Activated CD4-positive, alpha-beta T cell treated with anti-CD3 and anti-CD28 coated beads, Interleukin-2, amount 10 ng/mL, durations not matched to agents 24 days and 14 days (primary cell): ENCODE data around the gene MGLL. TPM values are rescaled to one million over a fixed set of nuclear protein-coding genes. Genes with fewer than 3 reads are reported as not detected.

Experiments used
- DNase-seq: peaks from one replicate; pipeline ENCODE4 v3.0.0; 2022
- H3K27ac Mint-ChIP-seq: one replicate; pipeline ENCODE4 v1.8.0; 2022; ENCODE audit warnings: mild to moderate bottlenecking, mixed read lengths
- H3K27me3 Mint-ChIP-seq: one replicate; pipeline ENCODE4 v1.8.0; 2022; ENCODE audit warnings: mixed read lengths
- H3K36me3 Mint-ChIP-seq: one replicate; pipeline ENCODE4 v1.8.0; 2022; ENCODE audit warnings: low read depth, mild to moderate bottlenecking, mixed read lengths
- H3K4me1 Mint-ChIP-seq: one replicate; pipeline ENCODE4 v1.8.0; 2021; ENCODE audit warnings: mixed read lengths
- H3K4me3 Mint-ChIP-seq: one replicate; pipeline ENCODE4 v1.8.0; 2022; ENCODE audit warnings: mild to moderate bottlenecking, moderate library complexity, mixed read lengths
- H3K9me3 Mint-ChIP-seq: one replicate; pipeline ENCODE4 v1.8.0; 2021; ENCODE audit warnings: mixed read lengths
- intact Hi-C: fragments of 100-400 bp; cut with micrococcal nuclease; formaldehyde crosslinking; loops from one replicate; pipeline ENCODE4 v1.15.1; 2023
- total RNA-seq: library from RNA; stranded (reverse); gene quantifications from 2 replicates; pipeline ENCODE4 v1.2.3, GENCODE V29; 2022

Gene MGLL
- total RNA-seq, 1 donor from 2014 or later = 2.3 TPM

DNA sequence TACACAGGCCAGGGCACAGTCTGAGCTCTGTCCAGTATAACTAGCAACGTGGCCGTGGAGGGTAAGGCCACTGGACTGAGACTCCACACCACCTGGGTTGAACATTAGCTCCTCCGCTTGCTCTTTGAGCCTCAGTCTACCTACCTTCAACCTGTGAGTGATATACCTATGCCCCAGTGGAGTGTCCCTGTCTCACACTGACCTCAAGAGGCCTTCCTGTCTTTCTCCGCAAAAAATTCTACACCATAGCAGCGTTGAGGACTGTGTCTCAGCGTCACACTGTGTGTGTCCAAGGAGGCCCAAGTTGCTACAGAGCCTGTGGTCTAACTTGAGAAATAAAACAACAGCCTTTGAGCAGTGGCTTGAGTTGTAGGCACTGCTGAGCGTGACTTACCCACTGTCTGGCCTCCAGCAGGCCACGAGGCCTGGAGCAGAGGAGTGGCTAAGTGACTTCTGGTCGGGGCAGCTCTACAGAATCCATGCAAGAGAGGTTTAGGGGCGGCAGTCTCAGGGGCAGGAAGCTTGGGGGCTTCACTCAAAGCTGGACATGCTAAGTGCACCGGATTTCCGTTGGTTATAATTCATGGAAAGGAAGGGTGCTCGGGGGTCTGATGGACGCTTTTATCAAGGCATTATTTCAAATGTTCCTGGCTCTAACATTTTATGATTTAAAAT is 2.0 kb upstream of the MGLL start:
- Mint-ChIP-seq H3K4me3 (peak overlapping the region; percentile 12), H3K9me3 (peaks cover 13% of the 10 kb centered on the region), H3K27me3 (peaks cover 57% of the 10 kb centered on the region), H3K36me3 (no peaks in the 10 kb centered on the region), H3K27ac (no peak overlapping the region), H3K4me1 (peaks cover 12% of the 10 kb centered on the region)
- no peak for DNase-seq
- intact Hi-C loops = no loop called here

- Mint-ChIP-seq H3K27ac (no peak overlapping the region), H3K36me3 (no peaks in the 10 kb centered on the region), H3K27me3 (peaks cover 57% of the 10 kb centered on the region), H3K4me1 (peaks cover 12% of the 10 kb centered on the region), H3K4me3 (peak overlapping the region; percentile 32), H3K9me3 (peaks cover 8% of the 10 kb centered on the region)
- no peak for DNase-seq
- intact Hi-C loops = no loop called here
Observed at GRCh38 chr3:127823426-127823857, 1.1 kb upstream of the MGLL start.

DNA sequence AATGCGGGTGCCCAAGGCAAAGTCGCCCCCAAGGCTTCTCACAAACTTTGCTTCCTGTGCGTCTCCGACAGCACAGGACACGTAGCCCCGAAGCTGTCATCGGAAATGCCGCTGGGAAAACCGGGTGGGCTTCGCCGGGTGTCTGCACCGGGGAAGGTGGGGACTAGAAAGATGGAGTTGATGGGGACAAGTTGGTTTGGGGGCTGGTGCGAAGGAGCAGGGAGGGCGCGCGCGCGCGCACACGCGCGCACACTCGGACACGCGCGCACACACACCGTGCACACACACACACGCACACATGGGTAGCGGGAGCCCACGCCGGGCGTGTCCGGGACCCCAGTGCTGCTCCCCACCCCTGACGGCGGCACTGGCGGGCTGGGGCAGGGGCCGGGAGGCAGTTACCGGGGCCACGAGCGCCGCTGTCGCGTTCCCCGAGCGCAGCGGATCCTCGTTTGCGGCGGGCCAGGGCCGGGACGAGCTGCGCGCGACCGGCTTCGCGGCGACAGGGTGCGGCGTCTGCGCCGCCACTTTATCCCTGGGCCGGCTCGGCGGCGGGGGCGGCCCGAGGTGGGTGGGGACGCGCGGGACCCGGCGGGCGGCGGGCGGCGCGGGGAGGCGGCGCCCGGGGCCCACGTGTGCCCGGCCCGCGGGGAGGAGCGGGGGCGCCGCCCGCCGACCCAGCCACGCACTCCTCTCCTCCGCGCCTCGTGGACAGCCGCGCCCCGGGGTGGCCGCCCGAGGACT is 539 bp upstream of the MGLL start:
- Mint-ChIP-seq H3K36me3 (no peaks in the 10 kb centered on the region), H3K27me3 (peaks cover 55% of the 10 kb centered on the region), H3K4me3 (peak overlapping the region; percentile 88), H3K9me3 (peaks cover 8% of the 10 kb centered on the region), H3K27ac (peak overlapping the region; percentile 78), H3K4me1 (peaks cover 12% of the 10 kb centered on the region)
- intact Hi-C loops = no loop called here
- DNase-seq = peak; percentile 69

DNA sequence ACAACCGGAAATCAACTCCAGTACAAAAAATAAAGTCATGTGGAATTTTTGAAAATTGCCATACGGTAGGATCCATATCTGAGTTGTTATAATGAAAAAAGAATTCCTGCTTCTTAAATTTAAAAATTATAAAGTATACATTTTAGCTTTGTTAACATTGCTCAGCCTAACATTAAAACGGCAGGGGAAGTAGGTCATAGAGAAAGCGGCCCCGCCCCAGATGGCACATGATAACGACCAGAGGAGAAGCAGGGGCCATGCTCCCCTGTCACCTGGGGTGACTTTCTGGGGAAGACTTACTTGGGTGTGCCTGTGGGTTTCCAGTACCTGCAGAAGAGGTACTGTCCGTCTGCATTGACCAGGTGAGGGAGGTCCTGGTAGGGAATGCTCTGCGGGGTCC is 921 bp downstream of the MGLL start:
- peaks cover 12% of the 10 kb centered on the region for H3K4me1 Mint-ChIP-seq
- no peak overlapping the region for H3K27ac Mint-ChIP-seq
- H3K4me3 Mint-ChIP-seq = peak overlapping the region; percentile 28
- H3K9me3 Mint-ChIP-seq = peaks cover under 1% of the 10 kb centered on the region
- H3K27me3 Mint-ChIP-seq = peaks cover 50% of the 10 kb centered on the region
- intact Hi-C loops = no loop called here
- no peaks in the 10 kb centered on the region for H3K36me3 Mint-ChIP-seq
- DNase-seq = no peak

- no peaks in the 10 kb centered on the region for H3K36me3 Mint-ChIP-seq
- H3K27ac Mint-ChIP-seq = no peak overlapping the region
- H3K9me3 Mint-ChIP-seq = no peaks in the 10 kb centered on the region
- H3K27me3 Mint-ChIP-seq = peaks cover 49% of the 10 kb centered on the region
- peaks cover 12% of the 10 kb centered on the region for H3K4me1 Mint-ChIP-seq
- H3K4me3 Mint-ChIP-seq = no peak overlapping the region
- no peak for DNase-seq
- intact Hi-C loops = no loop called here
Observed at GRCh38 chr3:127820826-127821313, 1.4 kb downstream of the MGLL start.

DNA sequence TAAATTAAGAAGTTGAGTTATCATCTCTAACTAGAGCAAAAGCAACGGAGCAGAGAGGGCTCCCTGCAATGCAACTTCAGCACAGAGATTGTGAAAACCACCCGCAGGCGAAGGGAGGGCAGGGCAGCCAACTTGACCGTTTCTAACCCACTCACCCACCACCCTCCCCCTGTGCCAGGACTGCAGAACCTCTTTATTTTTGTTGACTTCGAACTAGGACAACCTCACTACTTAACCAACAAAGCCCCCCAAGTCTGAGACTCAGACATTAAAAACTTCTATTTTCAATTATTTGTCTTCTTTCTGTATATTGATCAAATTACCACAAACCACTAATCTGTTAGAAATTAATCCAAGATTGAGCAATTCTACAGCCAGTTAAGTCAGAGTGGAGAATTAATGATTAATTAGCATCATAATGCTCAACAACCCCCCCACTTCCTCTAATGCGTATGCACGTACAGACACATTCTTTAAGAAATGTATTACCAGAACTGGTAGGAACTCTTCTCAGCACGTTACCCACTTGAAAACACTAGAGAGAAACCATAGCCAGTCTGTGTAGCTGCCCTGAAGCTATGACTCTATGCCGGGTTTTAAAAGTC is 2.0 kb downstream of the MGLL start:
- no peak for DNase-seq
- Mint-ChIP-seq H3K9me3 (no peaks in the 10 kb centered on the region), H3K36me3 (no peaks in the 10 kb centered on the region), H3K4me3 (no peak overlapping the region), H3K27me3 (peaks cover 47% of the 10 kb centered on the region), H3K4me1 (peaks cover 12% of the 10 kb centered on the region), H3K27ac (no peak overlapping the region)
- intact Hi-C loops = no loop called here

DNA sequence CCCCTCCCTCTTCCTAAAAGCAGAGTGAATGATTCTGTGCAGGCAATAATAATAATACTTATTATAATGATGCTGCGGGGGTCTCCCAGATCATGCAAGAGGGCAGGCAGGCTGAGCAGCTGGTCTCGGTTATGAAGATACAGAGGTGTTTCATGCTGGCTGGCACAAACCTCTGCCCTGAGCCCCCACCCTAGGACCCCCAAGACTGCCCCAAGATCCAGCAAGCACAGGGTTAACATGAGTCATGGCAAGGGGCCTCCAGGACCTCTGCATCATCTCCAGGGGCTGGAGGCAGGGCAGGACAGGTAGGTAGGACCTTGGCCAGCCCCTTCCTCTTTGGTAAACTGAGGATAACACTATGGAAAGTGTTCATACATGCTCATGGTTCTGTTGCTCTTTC is 2.7 kb downstream of the MGLL start:
- no peak overlapping the region for H3K27ac Mint-ChIP-seq
- H3K27me3 Mint-ChIP-seq = peaks cover 45% of the 10 kb centered on the region
- no peak for DNase-seq
- intact Hi-C loops = no loop called here
- no peaks in the 10 kb centered on the region for H3K9me3 Mint-ChIP-seq
- peaks cover 12% of the 10 kb centered on the region for H3K4me1 Mint-ChIP-seq
- no peak overlapping the region for H3K4me3 Mint-ChIP-seq
- H3K36me3 Mint-ChIP-seq = no peaks in the 10 kb centered on the region

DNA sequence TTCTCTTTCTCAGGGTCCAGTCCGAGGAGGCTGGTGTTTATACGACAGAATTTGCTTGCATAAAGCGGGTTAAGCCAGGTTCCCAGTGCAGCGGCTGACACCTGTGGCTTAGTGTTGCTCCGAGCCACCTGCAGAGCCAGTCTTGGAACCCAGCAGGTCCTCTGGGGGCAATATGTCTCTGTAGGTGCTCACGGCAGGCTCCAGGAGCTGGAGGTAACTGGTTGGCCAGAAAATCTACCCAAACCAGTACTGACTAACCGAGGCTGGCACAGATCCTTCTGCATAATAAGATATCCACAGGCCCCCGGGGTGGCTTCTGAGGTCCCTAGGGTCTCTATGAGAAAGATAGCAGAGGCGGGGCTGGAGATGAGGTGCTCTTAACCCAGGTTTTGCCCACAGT is 3.2 kb downstream of the MGLL start:
- peaks cover 39% of the 10 kb centered on the region for H3K27me3 Mint-ChIP-seq
- peaks cover 12% of the 10 kb centered on the region for H3K4me1 Mint-ChIP-seq
- no peaks in the 10 kb centered on the region for H3K9me3 Mint-ChIP-seq
- no peak overlapping the region for H3K4me3 Mint-ChIP-seq
- no peak overlapping the region for H3K27ac Mint-ChIP-seq
- DNase-seq = no peak
- no peaks in the 10 kb centered on the region for H3K36me3 Mint-ChIP-seq
- intact Hi-C loops = no loop called here

- no peak for DNase-seq
- Mint-ChIP-seq H3K4me1 (peaks cover 6% of the 10 kb centered on the region), H3K27me3 (peaks cover 36% of the 10 kb centered on the region), H3K36me3 (no peaks in the 10 kb centered on the region), H3K9me3 (no peaks in the 10 kb centered on the region), H3K27ac (no peak overlapping the region), H3K4me3 (no peak overlapping the region)
- intact Hi-C loops = loop anchor here (2.0 kb wide), 1 partner anchor 31 kb away; no protein-coding TSS in a partner anchor
Observed at GRCh38 chr3:127817406-127817841, 4.9 kb downstream of the MGLL start.

DNA sequence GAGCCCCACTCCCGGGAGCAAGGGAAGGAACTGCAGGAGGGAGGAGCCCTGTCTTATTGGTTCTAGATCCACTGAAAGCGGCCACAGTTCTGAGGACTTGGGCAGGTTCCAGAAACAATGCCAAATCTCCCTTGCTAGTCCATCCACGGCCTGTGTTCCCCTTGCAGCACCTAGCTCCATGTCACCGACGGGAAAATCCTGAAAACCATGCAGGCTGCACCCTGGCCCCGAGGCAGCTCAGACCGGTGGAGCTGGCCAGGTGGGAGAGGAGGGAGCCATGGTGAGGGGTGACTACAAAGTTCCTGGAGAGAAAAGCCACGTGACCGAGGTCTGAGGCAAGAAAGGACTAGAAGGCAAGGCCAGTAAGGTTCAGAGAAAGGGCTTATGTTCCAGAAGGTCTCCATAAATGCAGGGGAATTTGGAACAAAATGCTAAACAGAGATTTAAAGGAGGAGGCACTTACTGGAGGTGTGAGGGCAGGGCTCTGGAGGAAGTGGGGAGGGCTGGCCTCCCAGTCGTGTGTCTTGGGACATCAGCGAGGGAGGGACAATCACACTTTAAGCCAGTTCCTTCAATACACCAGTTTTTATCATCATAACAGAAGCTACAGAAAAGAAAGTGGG is 5.4 kb downstream of the MGLL start:
- Mint-ChIP-seq H3K9me3 (no peaks in the 10 kb centered on the region), H3K36me3 (no peaks in the 10 kb centered on the region), H3K27me3 (peaks cover 33% of the 10 kb centered on the region), H3K4me3 (no peak overlapping the region), H3K4me1 (peaks cover 2% of the 10 kb centered on the region), H3K27ac (no peak overlapping the region)
- DNase-seq = no peak
- intact Hi-C loops = loop anchor here (2.0 kb wide), 1 partner anchor 30 kb away; no protein-coding TSS in a partner anchor

DNA sequence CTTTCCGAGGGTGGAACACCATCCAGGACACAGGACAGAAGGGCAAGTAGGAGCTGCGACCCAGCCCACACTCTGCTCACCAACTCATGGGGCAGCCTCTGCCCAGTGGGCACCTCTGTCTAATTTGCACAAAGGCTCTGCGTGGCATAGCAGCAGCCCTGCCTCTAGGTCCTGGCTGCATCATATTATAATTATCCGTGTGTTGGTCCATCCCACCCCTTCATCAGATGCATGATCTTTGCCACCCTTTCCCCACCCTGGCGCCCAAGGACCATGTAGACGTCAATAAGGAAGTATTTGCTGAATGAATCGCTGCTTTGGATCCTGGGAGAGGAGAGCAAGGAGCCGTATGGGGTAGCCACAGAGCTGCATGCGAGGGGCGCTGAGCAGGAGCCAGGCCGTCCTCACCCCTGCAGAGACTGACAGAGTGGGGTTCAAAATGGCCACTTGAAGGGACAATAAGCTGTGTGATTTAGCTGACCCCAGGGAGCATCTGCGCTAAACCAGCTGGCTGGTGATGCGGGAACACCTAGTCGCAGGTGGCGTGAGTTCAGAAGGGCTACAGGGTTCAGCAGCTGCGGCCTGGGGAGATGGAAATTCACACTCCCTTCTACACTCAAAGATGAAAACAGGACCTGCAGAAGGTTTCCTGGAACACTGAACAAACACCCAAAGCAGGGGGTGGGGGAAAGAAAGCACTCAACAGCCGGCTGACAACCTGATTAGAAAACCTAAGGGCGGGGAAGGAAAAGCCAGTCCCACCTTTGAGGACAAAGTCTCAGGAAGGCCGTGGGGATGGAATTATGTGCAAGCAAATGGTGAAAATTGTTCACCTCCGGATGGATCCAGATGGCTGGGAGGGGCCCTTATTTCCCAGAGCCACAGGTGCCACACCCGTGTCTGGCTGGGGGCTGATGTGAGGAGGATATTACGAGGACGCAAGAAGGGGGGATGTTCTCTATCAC is 6.4 kb downstream of the MGLL start:
- Mint-ChIP-seq H3K36me3 (no peaks in the 10 kb centered on the region), H3K4me3 (no peak overlapping the region), H3K9me3 (no peaks in the 10 kb centered on the region), H3K4me1 (no peaks in the 10 kb centered on the region), H3K27ac (no peak overlapping the region), H3K27me3 (peaks cover 31% of the 10 kb centered on the region)
- intact Hi-C loops = loop anchor here (2.0 kb wide), 1 partner anchor 29 kb away; no protein-coding TSS in a partner anchor
- no peak for DNase-seq

DNA sequence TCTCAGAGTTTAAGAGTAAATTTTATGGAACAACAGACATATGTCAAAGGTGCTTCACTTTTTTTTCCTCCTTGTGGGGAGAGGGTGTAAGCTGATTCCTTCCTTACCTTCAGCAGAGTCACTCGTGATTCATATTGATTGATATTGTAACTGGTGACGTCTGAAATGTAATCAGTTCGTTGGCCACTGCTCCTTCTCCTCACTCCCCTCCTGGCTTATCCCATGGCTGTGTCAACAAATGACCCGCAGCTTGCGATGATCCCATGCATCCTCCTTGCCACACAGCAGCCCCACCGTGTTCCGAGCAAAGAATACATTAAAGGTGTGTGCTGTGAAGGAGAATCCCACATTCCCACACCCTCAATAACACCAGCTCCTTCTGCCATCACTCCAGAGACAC is 7.3 kb downstream of the MGLL start:
- H3K36me3 Mint-ChIP-seq = no peaks in the 10 kb centered on the region
- H3K27me3 Mint-ChIP-seq = peaks cover 28% of the 10 kb centered on the region
- intact Hi-C loops = no loop called here
- no peak overlapping the region for H3K4me3 Mint-ChIP-seq
- no peak overlapping the region for H3K27ac Mint-ChIP-seq
- H3K9me3 Mint-ChIP-seq = no peaks in the 10 kb centered on the region
- no peaks in the 10 kb centered on the region for H3K4me1 Mint-ChIP-seq
- DNase-seq = no peak

DNA sequence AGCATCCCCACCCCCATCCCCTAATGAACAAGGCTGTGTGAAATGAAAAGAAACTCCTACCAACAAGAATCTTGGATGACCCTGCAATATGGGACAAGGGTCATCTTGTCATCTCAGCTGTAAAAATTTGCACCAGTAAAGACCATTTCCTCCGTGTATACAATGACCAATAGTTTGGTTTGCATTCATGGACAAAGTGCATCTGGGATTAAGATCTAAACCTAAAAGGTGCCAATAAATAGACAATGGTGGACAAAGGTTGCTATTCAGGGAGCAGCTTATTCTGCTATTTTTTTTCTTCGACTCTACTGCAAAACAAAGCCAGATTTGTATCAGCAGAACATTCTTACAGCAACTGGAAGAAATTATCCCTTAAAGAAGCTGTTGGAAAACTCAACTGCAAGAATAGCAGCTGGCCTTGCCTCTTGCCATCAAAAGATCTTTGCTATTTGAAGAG is 8.0 kb downstream of the MGLL start:
- H3K9me3 Mint-ChIP-seq = no peaks in the 10 kb centered on the region
- H3K27me3 Mint-ChIP-seq = peaks cover 24% of the 10 kb centered on the region
- no peak overlapping the region for H3K4me3 Mint-ChIP-seq
- H3K27ac Mint-ChIP-seq = no peak overlapping the region
- no peak for DNase-seq
- H3K36me3 Mint-ChIP-seq = no peaks in the 10 kb centered on the region
- intact Hi-C loops = no loop called here
- H3K4me1 Mint-ChIP-seq = no peaks in the 10 kb centered on the region
